ENCODE data around the gene KLHDC1.
A peak's percentile ranks its signal among the peaks of the same experiment; 100 is the strongest.
"Not testable (repeated sequence)": the region's sequence is repeated elsewhere in the genome, so short reads cannot be mapped to it uniquely, and the experiment has no call there.

The KLHDC1 gene

DNA sequence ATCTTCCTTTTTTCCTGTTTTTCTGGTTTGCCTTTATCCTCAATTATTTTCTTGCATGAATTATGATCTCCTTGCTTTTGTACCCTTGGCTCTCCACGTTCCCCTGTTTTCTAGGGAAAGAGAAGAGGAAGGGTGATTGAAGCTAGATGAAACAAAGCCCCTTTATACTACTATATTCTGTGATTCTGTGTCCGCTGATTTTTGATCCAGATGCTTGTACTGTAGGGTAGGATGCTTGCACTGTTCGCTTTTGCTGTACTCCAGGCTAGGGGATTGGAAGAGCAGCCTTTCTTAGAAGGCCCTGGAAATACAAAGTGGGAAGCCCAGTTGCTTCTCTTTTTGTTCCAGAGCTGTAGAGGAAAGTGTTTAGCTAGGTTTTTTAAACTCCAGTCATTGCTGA is 40.0 kb downstream of the KLHDC1 start:
- DNase-seq = no peak

DNA sequence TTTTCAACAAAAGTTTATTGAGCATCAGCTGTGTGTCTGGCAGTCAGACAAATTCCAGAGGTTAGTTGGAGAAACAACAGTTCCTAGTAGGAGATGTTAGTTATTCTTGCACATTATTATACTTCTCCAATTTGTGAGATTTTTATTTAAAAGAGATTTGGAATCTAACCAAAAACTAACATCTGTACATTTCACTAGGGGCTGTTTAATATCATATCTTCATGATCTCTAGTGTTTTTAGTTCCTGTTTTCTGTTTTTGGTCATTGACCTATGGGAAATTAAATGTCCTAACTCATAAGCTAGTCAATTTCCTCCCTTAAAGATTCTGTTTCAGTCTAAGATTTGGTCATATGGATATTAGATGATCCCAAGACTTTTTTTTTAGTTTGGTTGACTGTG is 40.9 kb downstream of the KLHDC1 start:
- DNase-seq = no peak

DNA sequence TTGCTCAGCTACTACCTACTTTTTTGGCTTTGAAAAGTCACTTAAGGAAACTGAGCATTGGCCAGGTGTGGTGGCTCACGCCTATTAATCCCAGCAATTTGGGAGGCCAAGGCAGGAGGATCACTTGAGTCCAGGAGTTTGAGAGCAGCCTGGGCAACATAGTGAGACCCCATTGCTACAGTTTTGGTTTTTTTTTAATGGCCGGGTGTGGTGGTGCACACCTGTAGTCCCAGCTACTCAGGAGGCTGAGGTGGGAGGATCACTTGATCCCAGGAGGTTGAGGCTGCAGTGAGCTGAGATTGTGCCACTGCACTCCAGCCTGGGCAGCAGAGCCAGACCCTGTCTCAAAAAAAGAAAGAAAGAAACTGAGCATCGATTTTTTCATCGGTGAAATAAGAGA is 42.7 kb downstream of the KLHDC1 start:
- not testable (repeated sequence) for DNase-seq

DNA sequence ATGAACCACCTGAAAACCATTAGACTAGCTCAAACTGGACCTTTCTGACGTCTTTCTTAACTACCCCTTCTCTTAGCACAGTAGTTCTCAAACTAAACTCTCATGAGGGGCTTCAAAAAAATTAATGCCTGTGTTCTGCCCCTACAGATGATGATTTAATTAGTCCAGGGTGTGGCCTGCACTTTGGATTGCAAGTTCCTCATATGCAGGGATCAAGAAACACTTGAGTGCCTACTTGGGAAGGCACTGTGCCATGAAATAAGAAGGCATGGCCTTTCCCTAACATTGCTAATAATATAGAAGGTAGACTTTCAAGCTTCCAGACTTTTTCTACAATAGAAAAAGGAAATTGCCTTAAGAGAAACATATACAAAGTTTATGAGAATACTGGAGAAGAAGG is 52.3 kb downstream of the KLHDC1 start:
- DNase-seq = no peak

DNA sequence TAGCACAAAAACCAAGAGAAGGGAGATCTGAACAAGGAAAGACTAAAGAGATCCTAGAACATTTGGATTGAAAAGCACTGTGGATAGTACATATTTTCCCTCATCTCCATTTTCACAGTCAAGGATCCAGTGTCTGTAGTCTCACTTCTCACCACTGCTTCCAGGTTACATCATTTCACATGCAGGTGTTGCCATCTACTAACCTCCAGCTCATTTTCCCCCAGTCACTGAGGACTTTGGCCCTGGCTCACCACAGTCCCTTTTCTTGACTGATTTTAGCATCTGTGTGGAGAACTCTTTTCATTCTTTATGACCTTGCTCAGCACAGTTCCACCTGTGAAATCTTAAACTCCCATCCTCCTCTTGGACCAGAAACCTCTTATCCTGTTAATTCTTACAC is 53.6 kb downstream of the KLHDC1 start:
- DNase-seq = not testable (repeated sequence)

DNA sequence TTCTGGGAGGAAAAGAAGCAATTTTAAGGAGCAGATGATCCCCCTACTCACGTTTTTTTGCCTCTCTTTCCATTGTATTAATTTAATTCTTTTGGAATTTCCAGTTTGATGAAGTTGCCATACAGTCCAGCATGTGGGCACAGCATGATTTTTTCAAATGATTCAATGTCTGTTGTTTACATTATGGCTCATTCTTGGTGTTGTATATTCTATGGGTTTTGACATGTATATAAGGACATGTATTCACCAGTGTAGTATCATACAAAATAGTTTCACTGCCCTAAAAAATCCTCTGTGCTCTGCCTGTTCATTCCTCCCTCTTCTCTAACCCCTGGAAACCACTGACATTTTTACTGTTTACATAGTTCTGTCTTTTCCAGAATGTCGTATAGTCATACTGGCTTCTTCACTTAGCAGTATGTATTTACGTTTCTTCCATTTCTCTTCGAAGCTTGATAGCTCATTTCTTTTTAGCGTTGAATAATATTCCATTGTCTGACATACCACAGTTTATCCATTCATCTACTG is 61.7 kb downstream of the KLHDC1 start:
- no peak for DNase-seq

DNA sequence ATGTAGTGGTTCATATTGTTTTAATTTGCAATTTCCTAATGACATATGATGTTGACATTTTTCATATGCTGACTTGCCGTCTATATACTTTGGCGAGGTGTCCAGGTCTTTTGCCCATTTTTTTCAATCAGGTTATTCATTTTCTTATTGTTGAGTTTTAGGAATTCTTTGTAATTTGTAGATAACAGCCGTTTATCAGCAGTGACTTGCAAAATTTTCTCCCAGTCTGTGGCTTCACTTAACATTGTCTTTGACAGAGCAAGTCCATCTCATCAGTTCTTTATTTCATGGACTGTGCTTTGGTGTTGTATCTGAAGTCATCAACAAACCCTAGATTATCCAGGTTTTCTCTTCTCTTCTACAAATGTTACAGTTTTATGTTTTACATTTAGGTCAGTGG is 62.5 kb downstream of the KLHDC1 start:
- DNase-seq = no peak

DNA sequence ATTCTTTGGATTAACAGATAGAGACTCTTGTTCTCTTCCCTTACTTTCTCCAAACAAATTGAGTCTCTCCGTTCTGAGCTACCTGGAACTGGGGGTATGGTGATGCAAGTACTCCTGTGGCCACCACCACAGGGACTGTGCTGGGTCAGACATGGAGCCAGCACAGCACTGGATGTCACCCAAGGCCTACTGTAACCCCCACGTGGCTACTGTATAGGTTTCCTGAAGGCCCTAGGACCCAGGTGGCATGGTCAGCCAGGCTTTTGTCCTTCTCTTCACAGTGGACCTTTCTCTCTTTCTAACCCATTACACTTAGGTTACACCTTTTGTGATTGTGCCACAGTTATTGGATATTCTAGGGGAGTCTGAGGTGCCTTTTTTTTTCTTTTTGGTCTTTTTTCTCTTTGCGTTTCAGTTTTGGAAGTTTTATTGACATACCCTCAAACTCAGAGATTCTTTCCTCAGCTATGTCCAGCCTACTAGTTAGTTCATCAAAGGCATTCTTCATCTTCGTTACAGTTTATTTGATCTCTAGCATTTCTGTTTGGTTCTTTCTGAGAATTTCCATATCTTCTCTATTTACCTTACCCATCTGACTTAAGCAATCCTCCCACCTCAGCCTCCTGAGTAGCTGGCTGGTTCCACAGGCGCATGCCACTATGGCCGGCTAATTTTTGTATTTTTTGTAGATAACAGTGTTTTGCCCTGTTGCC is 69.1 kb downstream of the KLHDC1 start:
- DNase-seq = no peak

DNA sequence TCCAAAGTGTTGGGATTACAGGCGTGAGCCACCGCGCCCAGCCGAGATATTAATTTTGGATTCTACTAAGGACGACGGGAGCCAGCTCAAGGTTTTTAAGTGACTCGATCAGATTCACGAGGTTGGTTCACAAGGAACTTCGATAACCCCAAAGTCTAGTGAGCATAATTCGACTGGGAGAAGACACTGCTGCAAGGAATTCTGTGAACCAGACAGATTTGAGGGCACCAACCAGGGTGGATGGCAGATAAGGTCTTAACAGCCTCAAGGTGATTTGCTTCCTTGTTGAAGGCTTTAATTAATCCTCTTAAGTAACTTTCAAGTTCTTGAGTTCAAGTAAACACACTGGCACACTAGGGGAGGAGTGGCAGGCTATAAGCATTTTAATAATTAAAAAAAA is 73.9 kb downstream of the KLHDC1 start:
- DNase-seq = no peak

DNA sequence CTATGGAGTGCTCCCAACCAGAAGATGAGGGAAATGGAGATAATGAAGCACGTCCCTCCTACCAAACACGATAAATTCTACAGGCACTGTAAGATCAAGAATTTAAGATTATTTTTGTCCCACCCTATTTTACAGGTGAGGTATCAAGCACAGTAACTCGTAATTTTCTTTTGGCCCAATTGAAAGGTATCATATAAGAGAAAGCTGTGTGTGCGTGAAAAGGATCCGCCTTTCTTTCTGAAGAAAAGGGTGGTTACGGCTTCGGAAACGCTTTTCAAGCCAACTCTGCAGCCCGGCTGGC is 74.3 kb downstream of the KLHDC1 start:
- DNase-seq = no peak

DNA sequence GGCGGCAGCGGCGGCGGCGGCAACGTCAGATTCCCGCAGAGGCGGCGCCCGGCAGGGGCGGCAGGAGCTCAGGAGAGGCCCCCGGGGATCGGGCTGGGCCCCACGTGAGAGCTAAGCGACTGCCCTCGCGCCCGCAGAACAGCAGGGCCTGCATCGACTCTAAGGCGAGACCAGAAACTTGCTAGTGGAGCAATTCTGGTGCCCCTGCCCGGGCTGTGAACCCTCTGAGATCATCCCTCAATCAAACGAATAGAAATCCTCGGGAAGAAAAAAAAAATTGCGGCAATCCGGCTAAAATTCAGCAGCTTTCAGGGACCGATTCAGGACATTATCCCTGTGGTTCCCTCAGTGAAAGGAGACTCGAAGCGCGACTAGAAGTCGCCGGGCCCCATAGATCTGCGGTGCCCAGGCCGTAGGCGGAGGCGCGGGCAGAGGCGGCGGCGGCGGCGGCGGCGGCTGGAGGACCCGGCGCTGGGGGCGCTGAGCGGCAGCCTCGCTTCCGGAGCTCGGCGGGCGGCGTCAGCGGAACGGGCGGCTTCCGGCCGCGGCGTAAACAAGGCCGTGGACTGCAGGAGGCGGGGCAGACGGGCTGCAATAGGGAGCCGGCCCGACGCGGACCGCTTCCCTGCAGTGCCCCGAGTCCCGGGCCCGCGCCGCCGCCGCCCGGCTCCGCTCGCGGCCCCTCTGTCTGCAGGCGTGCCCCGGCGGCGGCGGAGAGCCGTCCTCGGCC is 74.8 kb downstream of the KLHDC1 start, which contains the start of gene KLHDC2:
TSS of gene KLHDC2 (plus strand) at position 583 of the 730 bp plus-strand sequence. CDS start 316 bp downstream, outside the sequence.
- DNase-seq = peak; percentile 92

DNA sequence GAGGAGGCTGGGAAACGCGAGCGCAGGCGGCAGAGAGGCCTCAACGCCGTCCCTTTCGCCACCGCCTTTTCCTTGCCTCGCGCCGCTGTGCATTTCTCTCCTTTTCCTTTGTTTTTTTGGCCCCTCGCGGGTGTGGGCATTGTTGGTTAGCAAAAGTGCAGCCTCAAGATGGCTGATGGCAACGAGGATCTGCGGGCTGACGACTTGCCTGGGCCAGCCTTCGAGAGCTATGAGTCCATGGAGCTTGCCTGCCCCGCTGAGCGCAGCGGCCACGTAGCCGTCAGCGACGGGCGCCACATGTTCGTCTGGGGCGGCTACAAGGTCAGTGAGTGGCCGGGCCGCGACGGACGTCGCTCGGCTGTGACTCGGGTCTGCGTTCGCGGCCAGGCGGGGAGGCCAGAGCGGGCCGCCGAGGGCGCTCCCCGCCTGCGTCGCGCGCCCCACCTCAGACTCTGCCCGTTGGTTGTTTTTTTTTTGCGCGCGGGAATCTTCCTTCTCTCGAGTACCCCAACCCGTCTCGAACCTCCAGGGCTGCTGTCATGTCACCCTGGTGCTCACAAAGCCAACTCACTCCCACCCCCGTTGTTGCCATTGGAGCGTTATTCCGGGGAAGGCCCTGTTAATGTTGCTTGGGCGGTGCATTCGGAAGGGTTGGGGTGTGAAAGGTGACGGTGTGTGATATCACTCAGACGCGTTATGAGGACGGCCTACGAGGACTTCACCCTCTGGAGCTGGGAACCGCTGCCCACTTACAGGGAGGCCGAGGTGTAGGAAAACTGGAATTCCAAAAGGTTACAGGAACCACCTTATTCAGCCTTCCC is 75.6 kb downstream of the KLHDC1 start:
- peak; percentile 83 for DNase-seq

DNA sequence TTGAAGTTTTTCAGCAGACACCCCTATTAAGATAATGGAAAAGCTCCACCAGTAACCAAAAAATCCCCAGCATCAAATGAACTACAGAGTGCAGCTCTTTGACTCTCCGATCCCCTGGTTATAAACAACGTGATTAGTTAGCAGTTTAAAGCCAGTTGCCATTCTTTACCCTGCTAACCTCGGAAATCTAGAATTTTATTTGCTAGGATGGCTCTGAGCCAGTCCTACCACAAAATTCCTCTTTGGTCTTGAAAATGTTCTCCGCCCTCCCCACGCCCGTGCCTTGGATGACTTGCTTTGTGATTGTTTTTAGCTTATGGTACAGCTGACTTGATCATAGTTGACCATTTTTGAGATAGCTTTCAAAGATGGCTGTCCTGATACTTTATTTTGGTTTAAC is 76.3 kb downstream of the KLHDC1 start:
- DNase-seq = no peak

DNA sequence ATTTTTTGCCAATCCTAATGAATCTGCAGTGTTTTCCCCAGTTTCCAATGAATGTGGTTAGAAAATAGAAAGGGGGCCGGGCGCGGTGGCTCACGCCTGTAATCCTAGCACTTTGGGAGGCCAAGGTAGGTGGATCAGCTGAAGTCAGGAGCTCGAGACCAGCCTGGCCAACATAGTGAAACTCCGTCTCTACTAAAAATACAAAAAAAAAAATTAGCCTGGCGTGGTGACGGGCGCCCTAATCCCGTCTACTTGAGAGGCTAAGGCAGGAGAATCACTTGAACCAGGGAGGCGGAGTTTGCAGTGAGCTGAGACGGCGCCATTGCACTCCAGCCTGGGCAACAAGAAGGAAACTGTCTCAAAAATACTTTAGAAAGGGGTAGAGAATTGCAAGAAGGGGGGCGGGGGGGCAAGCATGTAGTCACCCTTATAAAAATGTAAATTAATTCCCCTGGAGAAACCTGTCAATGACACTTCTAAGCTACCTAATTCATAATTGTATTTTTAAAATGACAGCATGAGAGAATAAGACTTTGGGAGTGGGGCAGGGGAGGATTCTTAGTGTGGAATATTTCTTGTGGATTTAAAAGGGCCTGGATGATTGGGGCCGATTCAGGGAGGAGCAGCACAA is 76.8 kb downstream of the KLHDC1 start:
- no peak for DNase-seq

DNA sequence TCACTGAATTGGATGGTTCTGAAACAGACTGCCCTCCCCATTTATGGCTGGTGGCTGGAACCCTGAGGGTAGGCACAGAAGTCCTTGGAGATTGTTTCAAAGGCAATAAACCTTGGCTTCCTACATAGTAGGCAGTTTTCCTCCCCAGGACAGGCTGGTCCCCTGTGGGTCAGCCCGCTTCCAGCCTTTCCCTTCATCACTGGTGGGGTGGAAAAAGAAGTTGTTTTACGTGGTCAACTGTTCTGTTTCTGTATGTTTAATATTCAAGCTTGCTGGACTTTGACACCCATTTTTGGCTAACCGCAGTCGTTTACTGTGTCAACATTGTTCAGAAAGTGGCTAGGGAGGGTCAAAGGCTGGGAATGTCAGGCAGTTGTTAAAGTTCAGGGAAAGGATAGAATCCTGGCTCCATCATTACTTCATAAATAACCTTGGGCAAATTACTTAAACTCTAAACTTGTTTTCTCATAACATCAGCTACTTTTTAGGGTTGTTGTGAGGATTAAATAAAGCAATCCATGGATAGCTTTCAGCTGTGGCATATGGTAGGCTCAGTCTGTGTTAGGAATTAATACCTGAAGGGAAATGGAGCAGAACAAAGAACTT is 77.4 kb downstream of the KLHDC1 start:
- DNase-seq = no peak

DNA sequence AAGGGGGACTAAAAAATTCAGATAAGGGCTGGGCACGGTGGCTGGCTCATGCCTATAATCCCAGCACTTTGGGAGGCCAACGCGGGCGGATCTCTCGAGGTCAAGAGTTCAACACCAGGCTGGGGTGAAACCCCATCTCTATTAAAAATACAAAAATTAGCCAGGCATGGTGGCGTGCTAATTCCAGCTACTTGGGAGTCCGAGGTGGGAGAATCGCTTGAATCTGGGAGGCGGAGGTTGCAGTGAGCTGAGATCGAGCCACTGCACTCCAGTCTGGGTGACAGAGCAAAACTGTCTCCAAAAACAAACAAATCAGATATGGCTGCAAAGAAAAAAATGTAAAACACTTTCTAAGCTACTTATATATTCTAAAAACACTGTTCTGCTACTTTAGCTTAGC is 78.8 kb downstream of the KLHDC1 start:
- not testable (repeated sequence) for DNase-seq

DNA sequence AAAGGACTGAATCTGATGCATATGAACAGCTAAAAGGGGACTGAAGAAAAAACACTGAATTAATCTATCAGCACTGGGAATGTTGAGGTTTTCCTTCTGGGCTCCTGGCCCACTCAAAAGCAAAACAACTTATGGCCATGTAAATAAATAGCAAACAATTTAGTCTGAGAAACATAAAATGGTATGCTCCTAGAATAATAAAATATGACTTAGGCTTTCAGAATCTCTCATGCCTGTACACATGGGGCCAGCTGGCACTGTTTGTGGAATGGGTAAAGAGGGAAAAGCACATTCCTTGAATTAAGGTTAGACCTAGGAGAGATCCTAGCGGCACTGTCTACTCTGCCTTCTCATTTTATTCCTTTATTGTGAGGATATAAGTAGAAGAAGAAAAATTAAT is 81.2 kb downstream of the KLHDC1 start:
- no peak for DNase-seq

DNA sequence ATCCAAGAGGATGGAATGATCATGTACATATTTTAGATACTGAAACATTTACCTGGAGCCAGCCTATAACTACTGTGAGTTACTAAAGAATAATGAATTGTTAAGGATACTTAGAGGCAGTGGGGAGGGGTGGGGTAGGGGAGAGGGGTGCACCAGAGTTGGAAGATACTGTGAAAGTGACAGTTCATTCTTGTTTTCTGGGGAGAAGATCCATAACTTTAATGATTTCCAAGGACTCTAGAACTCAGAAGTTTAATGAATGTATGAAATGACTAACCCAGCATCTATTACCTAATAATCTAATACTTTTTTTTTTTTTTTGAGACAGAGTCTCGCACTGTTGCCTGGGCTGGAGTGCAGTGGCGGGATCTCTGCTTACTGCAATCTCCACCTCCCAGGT is 85.5 kb downstream of the KLHDC1 start:
- DNase-seq = no peak

DNA sequence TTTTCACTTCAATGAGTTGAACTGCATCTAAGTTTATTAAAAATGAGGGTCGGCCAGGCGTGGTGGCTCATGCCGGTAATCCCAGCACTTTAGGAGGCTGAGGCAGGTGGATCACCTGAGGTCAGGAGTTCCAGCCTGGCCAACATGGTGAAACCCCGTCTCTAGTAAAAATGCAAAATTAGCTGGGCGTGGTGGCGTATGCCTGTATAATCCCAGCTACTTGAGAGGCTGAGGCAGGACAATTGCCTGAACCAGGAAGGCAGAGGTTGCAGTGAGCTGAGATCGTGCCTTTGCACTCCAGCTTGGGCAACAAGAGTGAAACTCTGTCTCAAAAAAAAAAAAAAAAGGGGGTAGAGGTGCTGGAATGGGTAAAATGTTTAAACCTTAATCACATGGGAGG is 88.1 kb downstream of the KLHDC1 start:
- DNase-seq = not testable (repeated sequence)

DNA sequence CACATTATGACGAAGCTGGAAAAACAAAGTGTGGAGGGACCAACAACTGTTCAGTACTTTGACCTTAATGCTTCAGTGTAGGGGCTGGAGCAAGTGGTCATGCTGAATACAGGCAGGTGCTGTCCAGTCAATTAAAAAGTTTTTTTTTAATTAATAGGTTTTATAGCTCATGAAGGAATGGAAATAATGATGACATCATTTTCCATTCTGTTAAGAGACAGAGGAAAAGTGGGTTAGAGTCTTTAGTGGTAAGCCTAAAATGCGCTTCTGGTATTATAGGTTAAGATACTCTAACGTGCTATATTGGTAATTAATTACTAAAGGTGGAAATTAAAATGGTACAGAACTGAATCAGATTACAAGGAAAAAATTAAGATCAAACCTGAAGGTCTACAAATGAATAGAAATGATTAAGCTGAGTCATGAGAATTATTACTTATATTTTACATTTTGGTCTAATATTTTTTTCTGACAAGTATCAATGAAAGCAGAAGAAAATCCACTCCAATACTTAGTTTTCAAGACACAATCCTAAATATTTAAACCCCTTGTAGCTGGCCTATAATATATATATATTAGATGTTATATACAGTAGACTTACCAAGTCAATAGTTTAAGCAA is 90.6 kb downstream of the KLHDC1 start:
- no peak for DNase-seq

DNA sequence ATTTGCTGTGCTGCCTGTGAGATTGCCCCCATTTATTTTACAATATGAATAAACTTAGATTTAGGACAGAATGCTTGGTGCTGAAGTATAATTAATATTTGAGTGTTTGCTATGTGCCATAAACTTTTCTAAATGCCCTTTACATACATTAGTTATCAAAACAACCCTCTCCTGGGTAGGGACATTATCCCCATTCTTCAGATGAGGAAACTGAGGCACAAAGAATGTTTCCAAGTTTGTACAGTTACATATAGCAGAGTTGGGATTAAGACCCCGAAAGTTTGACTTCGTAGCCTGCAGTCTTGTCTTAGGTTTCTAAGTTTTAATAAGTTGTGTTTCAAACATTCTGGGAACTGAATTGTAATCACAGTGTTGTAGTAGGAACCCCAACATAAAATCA is 93.4 kb downstream of the KLHDC1 start:
- no peak for DNase-seq

DNA sequence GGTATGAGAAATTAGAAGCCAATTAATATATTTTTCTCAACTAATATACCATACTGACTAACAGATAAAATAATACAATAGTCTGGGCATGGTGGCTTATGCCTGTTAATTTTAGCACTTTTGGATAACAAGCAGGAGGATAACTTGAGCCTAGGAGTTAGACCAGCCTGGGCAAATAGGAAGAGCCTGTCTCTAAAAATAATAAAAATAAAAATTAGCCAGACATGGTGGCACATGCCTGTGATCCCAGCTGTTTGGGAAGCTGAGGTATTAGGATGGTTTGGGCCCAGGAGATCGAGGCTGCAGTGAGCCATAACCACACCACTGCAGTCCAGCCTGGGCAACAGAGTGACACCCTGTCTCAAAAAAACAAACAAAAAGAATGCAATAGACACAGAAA is 99.7 kb downstream of the KLHDC1 start:
- no peak for DNase-seq
